CD4-positive, CD25-positive, alpha-beta regulatory T cell (primary cell): ENCODE data around the gene HK1. TPM values are rescaled to one million over a fixed set of nuclear protein-coding genes. Genes with fewer than 3 reads are reported as not detected.

ENCODE experiments used
- ATAC-seq, 2 donors: fragments of 150-1000 bp; cut with Tn5 transposase; one replicate each; pipeline ENCODE4 v1.10.0; 2021; ENCODE audit warnings: low read depth in 2 of 2, moderate number of reproducible peaks in 2 of 2, moderate library complexity in 1 of 2
- DNase-seq, 3 donors: peaks; one replicate each; pipeline versions ENCODE4 v3.0.0 to v3.0.0-alpha.2; 2012 to 2022; ENCODE audit warnings: mixed read lengths in 1 of 3
- H3K27ac ChIP-seq: one replicate; pipeline ENCODE4 v1.7.0; 2013; ENCODE audit warnings: mild to moderate bottlenecking, low read length; ENCODE audit not compliant: insufficient read depth, poor library complexity, severe bottlenecking
- H3K27me3 ChIP-seq: one replicate; pipeline ENCODE4 v1.7.0; 2013; ENCODE audit warnings: low read length; ENCODE audit not compliant: control insufficient read depth, insufficient read depth
- H3K36me3 ChIP-seq: one replicate; pipeline ENCODE4 v1.7.0; 2013; ENCODE audit warnings: mild to moderate bottlenecking, low read length, moderate library complexity; ENCODE audit not compliant: control insufficient read depth, insufficient read depth
- H3K4me1 ChIP-seq: 2 replicates; pipeline ENCODE4 v1.7.0; 2013; ENCODE audit warnings: mild to moderate bottlenecking, low read length; ENCODE audit not compliant: insufficient read depth, control insufficient read depth, poor library complexity, severe bottlenecking
- H3K4me3 ChIP-seq: one replicate; pipeline ENCODE4 v1.7.0; 2013; ENCODE audit warnings: low read depth, mild to moderate bottlenecking, low read length, moderate library complexity
- H3K9me3 ChIP-seq, 2 experiments: 1 replicate in 1 of 2; 2 replicates in 1 of 2; pipeline ENCODE4 v1.7.0; 2013; ENCODE audit warnings: low read length in 2 of 2, mild to moderate bottlenecking in 1 of 2, moderate library complexity in 1 of 2; ENCODE audit not compliant: control insufficient read depth in 2 of 2
- H3K27ac Mint-ChIP-seq, 3 donors: one replicate each; pipeline ENCODE4 v1.8.0; 2020 to 2022; ENCODE audit warnings: mild to moderate bottlenecking in 3 of 3, mixed read lengths in 3 of 3, moderate library complexity in 2 of 3
- H3K27me3 Mint-ChIP-seq: one replicate; pipeline ENCODE4 v1.8.0; 2022; ENCODE audit warnings: mild to moderate bottlenecking, mixed read lengths
- H3K36me3 Mint-ChIP-seq: one replicate; pipeline ENCODE4 v1.8.0; 2020; ENCODE audit warnings: mixed read lengths
- H3K4me1 Mint-ChIP-seq, 4 donors: one replicate each; pipeline ENCODE4 v1.8.0; 2020 to 2022; ENCODE audit warnings: mixed read lengths in 4 of 4, mild to moderate bottlenecking in 1 of 4
- H3K4me3 Mint-ChIP-seq, 4 donors: one replicate each; pipeline ENCODE4 v1.8.0; 2020 to 2022; ENCODE audit warnings: mild to moderate bottlenecking in 4 of 4, mixed read lengths in 4 of 4, moderate library complexity in 3 of 4
- H3K9me3 Mint-ChIP-seq, 7 donors: one replicate each; pipeline ENCODE4 v1.8.0; 2020 to 2022; ENCODE audit warnings: mixed read lengths in 7 of 7, mild to moderate bottlenecking in 3 of 7, moderate library complexity in 2 of 7
- polyA plus RNA-seq, 4 donors: library from polyadenylated mRNA; unstranded; fragments of 300-500 nt; fragmentation: Illumina TruSeq; gene quantifications; one replicate each; pipeline ENCODE4 v1.2.3, GENCODE V29; 2021
- total RNA-seq: library from RNA; stranded (reverse); gene quantifications from one replicate; pipeline ENCODE4 v1.2.3, GENCODE V29; 2022

The HK1 gene
- total and polyA plus RNA-seq, 5 donors from 2014 or later, result 86.4 to 115 (median 102) TPM

DNA sequence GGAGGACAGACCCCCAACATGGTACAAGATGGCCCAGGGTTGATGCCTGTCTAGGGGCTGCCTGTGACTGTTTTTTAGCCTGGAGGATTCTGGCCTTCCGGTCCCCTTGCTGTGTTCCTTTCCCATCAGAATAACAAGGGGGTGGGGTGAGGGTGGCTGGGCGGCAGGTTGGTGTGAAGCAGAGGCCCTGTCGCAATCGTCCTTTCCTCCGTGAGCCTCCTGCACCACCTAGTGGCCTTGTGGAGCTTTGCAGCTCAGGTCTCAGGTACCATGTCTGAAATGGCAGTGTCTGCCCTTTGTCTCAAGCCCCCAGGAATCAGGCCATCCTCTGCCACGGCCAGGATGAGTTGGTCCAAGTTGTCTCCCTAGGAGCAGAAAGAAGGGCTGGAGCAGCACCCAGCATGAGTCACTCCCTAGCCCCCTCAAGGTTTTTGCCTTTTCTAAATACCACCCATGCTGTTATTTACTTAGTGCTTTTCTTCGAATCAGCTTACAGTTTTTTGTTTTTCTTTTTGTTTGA is 114.2 kb downstream of the HK1 start:
- peaks cover 65% of the 10 kb centered on the region for H3K36me3 ChIP-seq
- peak overlapping the region; percentile 34 for H3K27ac ChIP-seq
- Mint-ChIP-seq H3K27me3 (no peaks in the 10 kb centered on the region), H3K4me3 (no peak overlapping the region), H3K4me1 (peaks cover 0 to 21% (median 6%) of the 10 kb centered on the region in 4 donors), H3K36me3 (peaks cover 46% of the 10 kb centered on the region), H3K9me3 (no peaks in the 10 kb centered on the region), H3K27ac (peak overlapping the region; percentile 81 to 92 (median 88))
- DNase-seq (peak; percentile 64 to 90 (median 82)), ATAC-seq (peak; percentile 97 to 98)
- peaks cover 6% of the 10 kb centered on the region for H3K4me1 ChIP-seq
- H3K4me3 ChIP-seq, result no peak overlapping the region
- no peaks in the 10 kb centered on the region for H3K27me3 ChIP-seq
- no peaks in the 10 kb centered on the region for H3K9me3 ChIP-seq

DNA sequence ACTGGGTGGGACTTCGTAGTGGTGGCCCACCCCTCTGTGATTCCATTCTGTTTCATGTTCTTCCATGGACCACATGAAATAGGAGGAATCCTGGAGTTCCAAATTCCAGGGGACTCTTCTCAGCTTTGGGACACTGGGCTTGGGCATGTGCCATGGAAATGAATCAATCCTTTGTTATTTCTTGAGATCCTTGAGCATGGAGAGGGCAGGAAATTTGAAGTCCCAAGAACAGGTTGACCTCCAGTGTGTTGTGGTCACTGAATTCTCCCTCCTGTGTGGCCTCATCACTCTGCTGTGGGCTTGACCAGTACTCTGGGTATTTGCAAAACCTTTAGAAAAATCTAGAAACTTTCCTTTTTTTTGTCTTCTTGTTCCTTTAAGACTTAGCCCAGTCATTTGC is 115.7 kb downstream of the HK1 start:
- no peaks in the 10 kb centered on the region for H3K27me3 Mint-ChIP-seq
- peaks cover 0 to 21% (median 4%) of the 10 kb centered on the region in 4 donors for H3K4me1 Mint-ChIP-seq
- Histone ChIP-seq H3K27me3 (no peaks in the 10 kb centered on the region), H3K4me1 (peaks cover 6% of the 10 kb centered on the region), H3K9me3 (no peaks in the 10 kb centered on the region), H3K36me3 (peaks cover 63% of the 10 kb centered on the region), H3K27ac (no peak overlapping the region), H3K4me3 (no peak overlapping the region)
- ATAC-seq (no peak), DNase-seq (no peak)
- peaks cover 33% of the 10 kb centered on the region for H3K36me3 Mint-ChIP-seq
- H3K27ac Mint-ChIP-seq, result peak overlapping the region in 1 of 3 donors; percentile 20
- H3K9me3 Mint-ChIP-seq, result no peaks in the 10 kb centered on the region
- peak overlapping the region in 1 of 4 donors; percentile 55 for H3K4me3 Mint-ChIP-seq

DNA sequence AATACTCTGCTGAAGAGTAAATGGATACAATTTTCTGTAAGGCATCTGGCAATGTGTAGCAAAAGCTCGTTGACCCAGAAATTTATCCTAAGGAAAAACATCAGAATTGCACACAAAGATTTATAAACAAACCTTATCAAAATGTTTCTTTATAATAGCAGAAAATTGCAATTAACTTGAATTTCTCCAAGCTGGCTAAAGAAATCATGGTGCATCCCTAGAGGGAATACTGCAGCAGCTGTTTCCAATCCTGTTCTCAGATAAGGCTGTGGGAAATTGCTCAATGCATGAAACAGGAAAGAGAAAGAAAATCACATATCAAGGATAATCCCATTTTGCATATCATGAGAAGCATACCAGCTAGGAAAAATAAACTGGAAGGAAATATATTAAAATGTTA is 119.7 kb downstream of the HK1 start:
- Histone ChIP-seq H3K9me3 (no peaks in the 10 kb centered on the region), H3K27me3 (no peaks in the 10 kb centered on the region), H3K27ac (no peak overlapping the region), H3K4me1 (no peaks in the 10 kb centered on the region), H3K36me3 (peaks cover 76% of the 10 kb centered on the region), H3K4me3 (no peak overlapping the region)
- H3K27me3 Mint-ChIP-seq, result no peaks in the 10 kb centered on the region
- DNase-seq, result no peak
- H3K4me3 Mint-ChIP-seq, result no peak overlapping the region
- no peaks in the 10 kb centered on the region for H3K4me1 Mint-ChIP-seq
- H3K9me3 Mint-ChIP-seq, result no peaks in the 10 kb centered on the region
- H3K36me3 Mint-ChIP-seq, result peaks cover 28% of the 10 kb centered on the region
- no peak overlapping the region for H3K27ac Mint-ChIP-seq
- no peak for ATAC-seq

DNA sequence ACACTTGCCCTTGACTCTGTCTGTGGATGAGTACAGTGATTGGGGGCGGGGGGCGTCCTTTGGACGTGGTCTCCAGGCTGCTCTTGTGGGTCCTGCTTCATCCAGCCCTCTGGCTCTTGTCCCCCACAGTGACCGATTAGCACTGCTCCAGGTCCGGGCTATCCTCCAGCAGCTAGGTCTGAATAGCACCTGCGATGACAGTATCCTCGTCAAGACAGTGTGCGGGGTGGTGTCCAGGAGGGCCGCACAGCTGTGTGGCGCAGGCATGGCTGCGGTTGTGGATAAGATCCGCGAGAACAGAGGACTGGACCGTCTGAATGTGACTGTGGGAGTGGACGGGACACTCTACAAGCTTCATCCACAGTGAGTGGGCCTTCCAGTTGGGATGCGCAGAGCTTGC is 120.2 kb downstream of the HK1 start:
- ATAC-seq (no peak), DNase-seq (no peak)
- Mint-ChIP-seq H3K4me1 (no peaks in the 10 kb centered on the region), H3K27me3 (no peaks in the 10 kb centered on the region), H3K9me3 (no peaks in the 10 kb centered on the region), H3K36me3 (peaks cover 28% of the 10 kb centered on the region), H3K4me3 (no peak overlapping the region), H3K27ac (peak overlapping the region in 1 of 3 donors; percentile 52)
- H3K27me3 ChIP-seq, result no peaks in the 10 kb centered on the region
- no peaks in the 10 kb centered on the region for H3K9me3 ChIP-seq
- H3K4me1 ChIP-seq, result no peaks in the 10 kb centered on the region
- no peak overlapping the region for H3K4me3 ChIP-seq
- no peak overlapping the region for H3K27ac ChIP-seq
- H3K36me3 ChIP-seq, result peaks cover 75% of the 10 kb centered on the region

DNA sequence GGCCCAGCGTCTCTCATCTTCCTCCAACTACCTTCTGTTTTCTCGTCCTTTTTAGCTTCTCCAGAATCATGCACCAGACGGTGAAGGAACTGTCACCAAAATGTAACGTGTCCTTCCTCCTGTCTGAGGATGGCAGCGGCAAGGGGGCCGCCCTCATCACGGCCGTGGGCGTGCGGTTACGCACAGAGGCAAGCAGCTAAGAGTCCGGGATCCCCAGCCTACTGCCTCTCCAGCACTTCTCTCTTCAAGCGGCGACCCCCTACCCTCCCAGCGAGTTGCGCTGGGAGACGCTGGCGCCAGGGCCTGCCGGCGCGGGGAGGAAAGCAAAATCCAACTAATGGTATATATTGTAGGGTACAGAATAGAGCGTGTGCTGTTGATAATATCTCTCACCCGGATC is 122.6 kb downstream of the HK1 start:
- DNase-seq (no peak), ATAC-seq (no peak)
- H3K36me3 Mint-ChIP-seq, result peaks cover 23% of the 10 kb centered on the region
- H3K9me3 ChIP-seq, result no peaks in the 10 kb centered on the region
- H3K4me1 ChIP-seq, result no peaks in the 10 kb centered on the region
- no peaks in the 10 kb centered on the region for H3K9me3 Mint-ChIP-seq
- H3K4me3 Mint-ChIP-seq, result no peak overlapping the region
- peaks cover 0 to 2% (median 0%) of the 10 kb centered on the region in 4 donors for H3K4me1 Mint-ChIP-seq
- H3K36me3 ChIP-seq, result peaks cover 60% of the 10 kb centered on the region
- H3K27ac ChIP-seq, result no peak overlapping the region
- H3K27ac Mint-ChIP-seq, result no peak overlapping the region
- H3K27me3 ChIP-seq, result no peaks in the 10 kb centered on the region
- no peaks in the 10 kb centered on the region for H3K27me3 Mint-ChIP-seq
- no peak overlapping the region for H3K4me3 ChIP-seq

DNA sequence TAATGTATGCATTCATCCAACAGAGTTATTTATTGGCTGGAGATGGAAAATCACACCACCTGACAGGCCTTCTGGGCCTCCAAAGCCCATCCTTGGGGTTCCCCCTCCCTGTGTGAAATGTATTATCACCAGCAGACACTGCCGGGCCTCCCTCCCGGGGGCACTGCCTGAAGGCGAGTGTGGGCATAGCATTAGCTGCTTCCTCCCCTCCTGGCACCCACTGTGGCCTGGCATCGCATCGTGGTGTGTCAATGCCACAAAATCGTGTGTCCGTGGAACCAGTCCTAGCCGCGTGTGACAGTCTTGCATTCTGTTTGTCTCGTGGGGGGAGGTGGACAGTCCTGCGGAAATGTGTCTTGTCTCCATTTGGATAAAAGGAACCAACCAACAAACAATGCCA is 123.1 kb downstream of the HK1 start:
- H3K27me3 Mint-ChIP-seq, result no peaks in the 10 kb centered on the region
- Histone ChIP-seq H3K27ac (no peak overlapping the region), H3K4me3 (no peak overlapping the region), H3K4me1 (no peaks in the 10 kb centered on the region), H3K27me3 (no peaks in the 10 kb centered on the region), H3K36me3 (peaks cover 55% of the 10 kb centered on the region), H3K9me3 (no peaks in the 10 kb centered on the region)
- peaks cover 0 to 3% (median 0%) of the 10 kb centered on the region in 4 donors for H3K4me1 Mint-ChIP-seq
- H3K27ac Mint-ChIP-seq, result peak overlapping the region in 1 of 3 donors; percentile 63
- no peaks in the 10 kb centered on the region for H3K9me3 Mint-ChIP-seq
- H3K36me3 Mint-ChIP-seq, result peaks cover 23% of the 10 kb centered on the region
- H3K4me3 Mint-ChIP-seq, result no peak overlapping the region
- ATAC-seq (no peak), DNase-seq (no peak)

DNA sequence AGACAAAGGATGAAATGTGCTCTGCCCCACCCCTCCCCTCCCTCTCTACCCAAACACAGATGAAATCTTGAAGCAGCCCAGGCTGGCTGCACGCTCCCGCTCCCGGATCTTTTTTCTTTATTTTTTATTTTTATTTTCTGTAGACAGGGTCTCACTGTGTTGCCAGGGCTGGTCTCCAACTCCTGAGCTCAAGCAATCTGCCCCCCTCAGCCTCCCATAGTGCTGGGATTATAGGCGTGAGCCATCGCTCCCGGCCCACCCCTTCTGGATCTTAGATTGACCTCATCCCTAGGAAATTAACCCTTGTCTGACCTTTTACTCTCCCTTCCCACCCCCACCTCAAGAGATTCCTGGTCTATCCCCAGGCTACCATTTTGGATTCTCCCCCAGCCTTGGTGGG is 124.1 kb downstream of the HK1 start:
- no peaks in the 10 kb centered on the region for H3K9me3 ChIP-seq
- Mint-ChIP-seq H3K4me1 (peaks cover 0 to 6% (median 0%) of the 10 kb centered on the region in 4 donors), H3K9me3 (no peaks in the 10 kb centered on the region), H3K27me3 (no peaks in the 10 kb centered on the region), H3K27ac (no peak overlapping the region), H3K4me3 (no peak overlapping the region), H3K36me3 (peaks cover 19% of the 10 kb centered on the region)
- no peaks in the 10 kb centered on the region for H3K27me3 ChIP-seq
- H3K4me3 ChIP-seq, result no peak overlapping the region
- H3K27ac ChIP-seq, result no peak overlapping the region
- ATAC-seq (no peak), DNase-seq (no peak)
- H3K4me1 ChIP-seq, result no peaks in the 10 kb centered on the region
- H3K36me3 ChIP-seq, result peaks cover 46% of the 10 kb centered on the region

DNA sequence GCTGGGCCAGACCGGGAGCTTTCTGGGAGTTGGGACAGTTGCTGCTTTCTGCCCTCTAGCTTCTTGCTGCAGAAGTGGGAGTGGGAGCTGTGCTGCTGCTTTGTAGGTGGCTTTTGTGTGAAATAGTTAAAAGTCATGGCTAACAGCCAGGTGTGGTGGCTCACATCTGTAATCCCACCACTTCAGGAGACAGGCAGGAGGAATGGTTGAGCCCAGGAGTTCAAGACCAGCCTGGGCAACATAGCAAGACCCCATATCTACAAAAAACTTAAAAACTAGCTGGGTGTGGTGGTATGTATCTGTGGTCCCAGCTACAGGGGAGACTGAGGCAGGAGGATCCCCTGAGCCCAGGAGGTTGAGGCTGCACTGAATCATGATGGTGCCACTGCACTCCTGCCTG is 124.8 kb downstream of the HK1 start:
- Mint-ChIP-seq H3K27ac (no peak overlapping the region), H3K4me1 (peaks cover 0 to 11% (median 2%) of the 10 kb centered on the region in 4 donors), H3K36me3 (peaks cover 18% of the 10 kb centered on the region), H3K4me3 (no peak overlapping the region), H3K9me3 (no peaks in the 10 kb centered on the region), H3K27me3 (no peaks in the 10 kb centered on the region)
- Histone ChIP-seq H3K36me3 (peaks cover 42% of the 10 kb centered on the region), H3K4me3 (no peak overlapping the region), H3K4me1 (peaks cover 3% of the 10 kb centered on the region), H3K27ac (no peak overlapping the region), H3K9me3 (no peaks in the 10 kb centered on the region), H3K27me3 (no peaks in the 10 kb centered on the region)
- ATAC-seq (no peak), DNase-seq (no peak)
